Measurements from ENCODE around the gene KIAA0408.

Gene KIAA0408

GRCh38 chr6:127459231-127459641 is at the start of gene KIAA0408:
Gene KIAA0408, minus strand, starts transcription at chr6:127459389. Its CDS starts 5,408 bp downstream, at chr6:127453981.
- no peak for DNase-seq (ENCODE audit: low read depth in 1 of 2, low spot score in 1 of 2)

GRCh38 chr6:127506894-127507293 is 47.7 kb upstream of the KIAA0408 start:
- no peak for DNase-seq (ENCODE audit: low read depth in 1 of 2, low spot score in 1 of 2)

- no peak for DNase-seq (ENCODE audit: low read depth in 1 of 2, low spot score in 1 of 2)
Measured at GRCh38 chr6:127503022-127503421, 43.8 kb upstream of the KIAA0408 start.

- DNase-seq (ENCODE audit: low read depth in 1 of 2, low spot score in 1 of 2), result no peak
Measured at GRCh38 chr6:127497410-127497809, 38.2 kb upstream of the KIAA0408 start.

- no peak for DNase-seq (ENCODE audit: low read depth in 1 of 2, low spot score in 1 of 2)
Measured at GRCh38 chr6:127496471-127496870, 37.3 kb upstream of the KIAA0408 start.

GRCh38 chr6:127494240-127494767 is 35.1 kb upstream of the KIAA0408 start:
- no peak for DNase-seq (ENCODE audit: low read depth in 1 of 2, low spot score in 1 of 2)

GRCh38 chr6:127489248-127489647 is 30.1 kb upstream of the KIAA0408 start:
- DNase-seq (ENCODE audit: low read depth in 1 of 2, low spot score in 1 of 2), result no peak

GRCh38 chr6:127486934-127487333 is 27.7 kb upstream of the KIAA0408 start:
- DNase-seq (ENCODE audit: low read depth in 1 of 2, low spot score in 1 of 2), result no peak

GRCh38 chr6:127484212-127484863 is 25.1 kb upstream of the KIAA0408 start:
- no peak for DNase-seq (ENCODE audit: low read depth in 1 of 2, low spot score in 1 of 2)

GRCh38 chr6:127483399-127484055 is 24.3 kb upstream of the KIAA0408 start:
- DNase-seq (ENCODE audit: low read depth in 1 of 2, low spot score in 1 of 2), result no peak

GRCh38 chr6:127482325-127482724 is 23.1 kb upstream of the KIAA0408 start:
- no peak for DNase-seq (ENCODE audit: low read depth in 1 of 2, low spot score in 1 of 2)

GRCh38 chr6:127481628-127482027 is 22.4 kb upstream of the KIAA0408 start:
- no peak for DNase-seq (ENCODE audit: low read depth in 1 of 2, low spot score in 1 of 2)

GRCh38 chr6:127481111-127481510 is 21.9 kb upstream of the KIAA0408 start:
- DNase-seq (ENCODE audit: low read depth in 1 of 2, low spot score in 1 of 2), result no peak

GRCh38 chr6:127477658-127478057 is 18.5 kb upstream of the KIAA0408 start:
- no peak for DNase-seq (ENCODE audit: low read depth in 1 of 2, low spot score in 1 of 2)

- no peak for DNase-seq (ENCODE audit: low read depth in 1 of 2, low spot score in 1 of 2)
Measured at GRCh38 chr6:127475823-127476176, 16.6 kb upstream of the KIAA0408 start.

GRCh38 chr6:127475135-127475822 is 16.1 kb upstream of the KIAA0408 start:
- DNase-seq (ENCODE audit: low read depth in 1 of 2, low spot score in 1 of 2), result no peak

GRCh38 chr6:127471379-127472255 is 12.4 kb upstream of the KIAA0408 start:
- no peak for DNase-seq (ENCODE audit: low read depth in 1 of 2, low spot score in 1 of 2)

- no peak for DNase-seq (ENCODE audit: low read depth in 1 of 2, low spot score in 1 of 2)
Measured at GRCh38 chr6:127468936-127469335, 9.7 kb upstream of the KIAA0408 start.

- no peak for DNase-seq (ENCODE audit: low read depth in 1 of 2, low spot score in 1 of 2)
Measured at GRCh38 chr6:127466416-127466815, 7.2 kb upstream of the KIAA0408 start.

- DNase-seq (ENCODE audit: low read depth in 1 of 2, low spot score in 1 of 2), result peak; percentile 24 to 38
Measured at GRCh38 chr6:127464881-127465459, 5.8 kb upstream of the KIAA0408 start.
